ENCODE measurements around the gene CCNQ.

CCNQ gene

DNA sequence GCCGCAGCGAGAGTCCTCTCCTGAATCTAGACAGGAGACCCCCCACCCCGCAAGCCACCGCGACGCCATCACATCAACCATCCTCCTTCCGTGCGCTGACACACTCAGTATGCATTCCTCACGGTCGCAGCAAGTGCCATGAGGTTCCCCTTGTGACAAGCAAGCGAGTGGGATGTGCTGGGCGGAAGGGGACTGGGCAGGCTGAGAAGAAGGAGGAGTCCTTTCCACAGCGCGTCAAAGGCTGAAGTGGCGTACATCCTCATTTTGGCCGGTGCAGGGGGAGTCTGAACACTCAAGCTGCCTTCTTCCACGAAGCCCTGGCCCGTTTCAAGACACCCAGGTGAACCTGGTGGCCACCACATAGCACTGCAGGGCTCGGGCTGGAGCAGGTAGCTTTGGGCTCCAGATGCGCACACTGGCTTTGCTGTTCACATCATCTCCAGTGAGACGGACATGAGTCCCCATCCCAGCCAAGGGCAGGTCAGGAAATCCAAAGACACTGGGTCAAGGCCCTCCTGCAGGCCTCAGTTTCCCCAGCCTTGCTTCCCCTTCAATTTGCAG lies 30.4 kb downstream of the CCNQ start:
- DNase-seq = no peak

DNA sequence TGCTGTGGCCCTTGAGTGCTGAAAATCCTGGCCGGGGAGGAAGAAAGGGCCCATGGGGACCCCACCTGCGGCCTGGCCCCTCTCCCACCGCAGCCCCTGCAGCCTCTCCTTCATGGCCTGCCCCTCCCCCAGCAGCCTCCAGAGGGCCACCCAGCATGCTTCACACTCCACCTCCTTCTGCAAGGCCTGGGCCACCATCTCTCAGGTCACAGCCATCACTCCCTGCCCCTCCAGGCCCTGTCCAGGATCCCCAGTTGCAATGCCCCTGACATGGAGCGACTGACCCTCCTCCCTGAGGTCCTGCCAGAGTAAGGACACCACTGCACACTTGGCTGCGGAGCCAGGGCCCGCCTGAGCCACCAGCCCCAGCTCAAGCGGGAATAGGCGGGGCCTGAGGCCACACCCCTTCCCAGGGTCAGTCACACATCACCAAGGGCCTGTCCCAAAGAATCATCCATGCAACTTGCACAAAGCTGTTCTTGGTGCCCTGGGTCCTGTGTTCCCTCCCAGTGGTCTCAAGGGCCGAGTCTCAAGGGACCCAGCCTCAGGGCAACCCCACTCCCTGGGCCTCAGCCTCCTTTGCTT lies 32.9 kb downstream of the CCNQ start:
- DNase-seq = no peak

DNA sequence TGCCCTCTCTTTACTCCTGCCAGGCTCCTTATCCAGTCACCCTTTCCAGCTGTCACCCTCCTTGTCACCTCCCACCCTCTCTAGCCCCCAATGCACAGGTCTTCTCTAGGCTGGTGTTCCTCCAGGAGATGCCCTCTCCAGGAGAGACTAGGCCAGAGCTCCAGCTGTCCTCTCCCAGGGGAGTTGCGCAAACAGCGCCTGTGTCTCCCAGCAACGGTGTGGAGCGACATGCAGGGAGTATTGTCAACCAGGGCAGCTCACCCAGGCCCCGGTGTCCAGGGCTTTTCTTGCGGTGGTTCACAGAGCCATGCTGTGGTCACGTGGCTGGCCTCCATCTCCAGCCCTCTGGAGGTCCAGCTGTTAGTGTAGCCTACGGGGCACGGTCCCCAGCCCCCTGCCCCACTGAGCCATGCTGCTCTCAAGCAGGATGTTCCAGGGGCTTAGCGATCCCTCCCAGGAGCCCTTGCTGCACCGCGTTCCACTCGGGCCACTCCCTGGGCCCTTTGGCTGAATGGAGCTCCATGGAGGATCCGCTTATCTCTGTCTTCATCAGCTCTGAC lies 34.8 kb downstream of the CCNQ start:
- no peak for DNase-seq

DNA sequence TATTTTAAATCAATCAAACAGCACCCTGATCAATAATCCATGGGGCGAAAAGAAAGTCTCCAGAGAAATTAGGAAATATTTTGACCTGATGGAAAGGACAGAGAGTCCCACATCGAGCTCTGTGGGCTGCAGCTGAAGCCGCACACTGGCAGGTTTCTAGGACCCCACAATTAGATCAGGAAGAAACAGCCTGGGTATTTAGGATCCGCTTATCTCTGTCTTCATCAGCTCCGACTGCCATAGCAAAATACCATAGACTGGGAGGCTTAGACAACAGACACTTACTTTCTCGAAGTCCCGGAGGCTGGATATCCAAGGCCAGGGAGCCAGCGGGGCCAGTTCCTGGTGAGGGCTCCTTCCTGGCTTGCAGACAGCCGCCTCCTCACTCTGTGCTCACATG lies 36.4 kb downstream of the CCNQ start:
- DNase-seq = no peak

DNA sequence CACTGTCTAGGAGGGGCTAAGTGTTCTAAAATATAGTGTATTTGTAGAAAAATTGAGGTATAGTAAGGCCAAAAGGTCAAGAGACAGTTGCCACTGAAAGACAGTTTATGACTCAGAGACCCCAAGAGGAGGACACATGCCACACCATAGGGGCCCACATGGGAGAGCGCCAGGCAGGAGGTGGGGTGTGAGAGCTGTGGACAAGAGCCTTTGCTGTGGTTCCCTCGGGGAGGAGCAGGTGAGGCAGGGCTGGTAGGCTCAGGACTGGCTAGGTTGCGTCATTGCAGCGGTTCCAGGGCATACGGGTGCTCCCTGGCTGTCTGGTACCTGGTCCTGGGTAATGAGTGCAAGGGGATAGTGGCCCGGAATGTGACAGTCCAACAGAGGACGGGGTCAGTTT lies 37.6 kb downstream of the CCNQ start:
- no peak for DNase-seq

DNA sequence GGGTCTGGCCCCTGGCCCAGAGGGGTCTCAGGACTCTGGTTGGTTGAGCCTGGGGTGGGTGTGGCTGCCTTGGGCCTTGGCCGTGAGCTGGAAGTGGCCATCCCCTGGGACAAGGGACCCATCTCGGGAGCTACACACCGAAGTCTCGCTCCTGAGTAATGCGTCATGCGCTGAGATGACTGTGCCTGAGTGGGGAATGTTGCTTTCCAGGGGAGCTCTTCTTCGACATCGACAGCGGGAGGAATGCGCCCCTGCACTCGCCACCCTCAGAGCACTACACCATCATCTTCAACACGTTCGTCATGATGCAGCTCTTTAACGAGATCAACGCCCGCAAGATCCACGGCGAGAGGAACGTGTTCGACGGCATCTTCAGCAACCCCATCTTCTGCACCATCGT lies 38.5 kb downstream of the CCNQ start:
- DNase-seq = no peak

DNA sequence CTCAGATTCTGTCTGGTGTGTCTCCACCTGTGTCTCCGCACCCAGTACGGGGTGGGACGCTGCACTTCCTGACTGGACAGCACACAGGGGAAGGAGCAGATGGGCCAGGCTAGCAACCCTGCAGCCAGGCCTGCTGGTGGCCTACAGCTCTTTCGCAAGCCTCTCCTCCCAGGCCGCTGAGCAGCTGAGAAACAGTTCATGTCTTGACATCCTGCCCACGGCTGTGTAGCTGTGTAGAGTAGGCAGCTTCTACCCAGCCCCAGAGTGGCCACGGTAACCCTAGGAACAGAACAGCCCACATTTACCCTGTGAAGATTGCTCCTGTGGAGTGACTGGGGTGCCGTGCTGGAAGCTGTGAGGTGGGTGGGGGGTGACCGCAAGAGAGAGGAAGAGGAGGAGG lies 38.9 kb downstream of the CCNQ start:
- DNase-seq = no peak

DNA sequence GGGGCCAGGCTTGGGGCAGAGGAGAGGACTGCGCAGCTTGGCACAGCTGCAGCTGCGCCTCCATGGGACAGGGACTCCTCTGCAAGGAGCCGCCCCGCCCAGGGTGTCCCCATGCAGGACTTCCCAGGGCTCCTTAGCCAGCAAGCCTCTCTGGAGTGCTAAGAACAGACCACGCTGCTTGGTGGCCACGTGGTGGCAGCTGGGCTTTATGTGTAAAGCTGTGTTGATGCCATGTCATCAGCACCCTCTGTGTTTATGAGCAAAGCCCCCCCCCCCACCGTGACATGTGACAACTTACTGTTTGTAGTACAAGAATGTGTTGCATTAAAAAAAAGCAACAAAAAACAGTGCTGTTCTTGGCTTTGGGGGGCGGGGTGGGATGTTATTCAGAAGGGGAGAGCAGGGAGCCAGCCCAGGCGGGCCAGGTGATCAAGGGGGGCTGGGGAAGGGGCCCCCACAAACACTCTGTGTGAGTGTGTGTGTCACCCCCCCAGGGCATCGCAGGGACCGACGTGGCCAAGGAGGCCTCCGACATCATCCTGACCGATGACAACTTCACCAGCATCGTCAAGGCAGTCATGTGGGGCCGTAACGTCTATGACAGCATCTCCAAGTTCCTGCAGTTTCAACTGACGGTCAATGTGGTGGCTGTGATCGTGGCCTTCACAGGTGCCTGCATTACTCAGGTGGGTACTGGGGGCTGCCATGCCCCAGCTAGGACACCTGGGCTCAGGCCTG lies 41.2 kb downstream of the CCNQ start:
- no peak for DNase-seq

DNA sequence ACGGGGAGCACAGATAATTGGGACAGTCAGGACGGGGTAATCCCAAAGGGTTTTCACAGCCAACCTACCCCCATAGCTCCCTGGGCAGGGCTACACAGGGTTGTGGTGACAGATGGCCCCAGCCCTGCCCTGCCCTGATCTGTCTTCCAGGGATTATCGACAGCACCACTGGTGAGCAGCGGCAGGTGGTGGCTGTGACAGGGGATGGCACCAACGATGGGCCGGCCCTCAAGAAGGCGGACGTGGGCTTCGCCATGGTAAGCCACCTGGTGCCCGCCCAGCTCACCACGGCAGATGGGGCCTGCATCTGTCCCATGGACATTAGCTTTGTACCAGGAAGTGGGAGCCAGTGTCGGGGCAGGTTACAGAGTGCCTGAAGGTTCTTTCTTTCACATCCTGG lies 42.2 kb downstream of the CCNQ start:
- DNase-seq = no peak

DNA sequence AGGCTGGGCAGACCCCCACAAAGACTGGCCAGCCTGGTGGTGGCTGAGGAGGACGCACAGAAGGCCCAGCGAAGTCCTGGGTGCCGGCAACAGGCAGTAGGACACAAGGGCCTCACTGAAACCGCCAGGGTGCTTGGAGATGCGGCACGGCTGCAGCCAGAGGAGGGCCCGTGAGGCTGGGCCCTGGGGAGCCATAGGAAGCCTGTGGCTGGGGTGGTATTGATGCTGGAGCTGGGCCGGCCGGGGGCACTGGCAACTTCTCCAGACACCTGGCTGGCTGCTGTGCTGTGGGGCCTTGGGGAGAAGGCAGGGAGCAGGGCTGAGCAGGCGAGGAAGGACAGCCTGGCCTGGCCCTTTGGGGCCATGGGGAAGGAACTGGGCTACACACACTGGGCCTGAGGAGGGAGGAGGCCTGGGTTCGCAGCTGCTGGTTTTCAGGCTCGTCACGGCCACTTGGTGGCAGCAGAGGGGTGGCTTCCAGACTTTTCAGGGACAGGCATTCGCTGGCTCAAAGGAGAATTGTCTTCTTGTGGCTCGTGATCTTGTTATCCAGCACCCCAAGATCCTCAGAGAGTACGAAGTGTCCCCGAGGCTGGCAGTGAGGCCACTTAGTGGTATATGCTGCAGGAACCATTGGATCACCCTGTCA lies 44.3 kb downstream of the CCNQ start:
- peak; percentile 62 for DNase-seq

DNA sequence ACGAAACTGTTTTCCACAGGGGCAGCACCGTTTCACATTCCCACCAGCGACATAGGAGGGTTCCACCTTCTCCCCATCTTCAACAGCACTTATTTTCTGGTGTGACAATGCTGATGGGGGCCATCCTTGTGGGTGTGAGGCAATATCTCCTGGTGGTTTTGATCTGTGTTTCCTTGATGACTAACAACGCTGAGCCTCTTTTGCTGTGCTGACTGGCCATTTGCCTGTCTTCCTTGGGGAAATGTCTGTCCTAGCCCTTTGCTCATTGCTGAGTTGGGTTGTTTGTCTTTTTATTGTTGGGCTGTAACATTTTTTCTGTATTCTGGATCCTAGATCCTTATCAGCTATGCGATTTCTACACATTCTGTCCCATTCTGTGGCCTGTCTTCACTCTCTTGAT lies 47.8 kb downstream of the CCNQ start:
- DNase-seq = no peak

DNA sequence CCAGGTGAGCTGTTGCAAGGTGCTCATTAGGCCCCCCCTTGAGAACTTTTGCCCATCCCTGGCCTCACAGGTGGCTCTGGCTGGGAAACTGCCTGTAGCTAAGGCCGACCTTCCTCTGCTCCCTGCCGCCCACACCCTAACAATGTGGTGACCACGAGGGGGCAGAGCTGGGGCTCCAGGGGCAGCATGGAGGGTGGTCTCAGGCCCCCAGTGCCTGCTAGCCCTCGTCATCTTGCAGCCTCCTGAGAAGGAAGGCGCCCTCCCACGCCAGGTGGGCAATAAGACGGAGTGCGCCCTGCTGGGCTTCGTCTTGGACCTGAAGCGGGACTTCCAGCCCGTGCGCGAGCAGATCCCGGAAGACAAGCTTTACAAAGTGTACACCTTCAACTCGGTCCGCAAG lies 49.1 kb downstream of the CCNQ start:
- no peak for DNase-seq

DNA sequence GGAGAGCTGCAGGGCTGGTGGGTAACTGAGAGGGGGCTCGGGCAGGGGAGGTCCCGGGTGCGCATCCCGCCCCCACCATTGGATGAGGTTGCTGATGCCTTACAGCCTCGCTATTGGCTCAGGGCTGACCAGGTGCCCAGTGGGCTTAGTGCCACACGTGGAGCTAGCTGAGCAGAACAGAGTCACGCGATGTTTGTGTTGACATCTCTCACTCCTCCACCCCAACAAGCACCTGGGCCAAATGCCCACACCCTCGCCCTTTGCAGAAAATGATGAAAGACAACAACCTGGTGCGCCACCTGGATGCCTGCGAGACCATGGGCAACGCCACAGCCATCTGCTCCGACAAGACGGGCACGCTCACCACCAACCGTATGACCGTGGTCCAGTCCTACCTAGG lies 49.7 kb downstream of the CCNQ start:
- no peak for DNase-seq

DNA sequence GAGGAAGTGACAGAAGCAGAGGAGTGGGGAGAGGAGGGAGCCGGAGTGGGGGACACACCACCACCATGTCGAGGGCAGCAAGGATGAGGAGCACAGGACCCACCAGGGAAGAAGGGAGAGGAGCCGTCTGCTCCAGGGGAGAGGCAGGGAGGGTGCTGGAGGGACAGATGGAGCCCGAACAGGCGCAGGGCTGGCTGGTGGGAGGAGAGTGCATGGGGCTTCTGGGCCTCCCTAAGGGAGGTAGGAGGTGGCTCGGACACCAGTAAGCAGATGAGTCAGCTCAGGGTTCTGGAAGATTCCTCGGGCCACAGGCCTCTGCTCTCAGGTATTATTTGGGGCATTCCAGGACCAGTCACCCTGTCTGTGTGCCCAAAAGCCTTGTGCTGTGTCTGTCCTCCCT lies 51.7 kb downstream of the CCNQ start:
- DNase-seq = no peak

DNA sequence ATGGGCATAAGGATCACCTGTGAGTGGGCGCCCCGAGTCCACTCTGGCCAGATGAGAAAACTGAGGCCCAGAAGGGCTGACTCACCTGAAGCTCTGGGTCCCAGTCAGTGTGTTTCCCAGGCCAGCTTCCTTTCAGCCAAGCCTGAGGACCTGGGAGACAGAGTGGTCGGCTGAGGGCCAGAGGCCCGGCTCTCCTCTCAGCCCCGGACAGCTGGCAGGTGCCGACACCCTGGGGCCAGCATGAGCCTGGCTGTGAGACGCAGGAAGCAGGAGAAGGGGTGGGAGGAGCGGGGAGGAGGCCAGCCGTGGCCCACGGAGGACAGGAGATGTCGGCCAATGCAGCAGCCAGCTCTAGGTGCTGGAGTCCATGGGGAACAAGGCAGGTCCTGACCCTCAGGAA lies 52.6 kb downstream of the CCNQ start:
- DNase-seq = no peak

DNA sequence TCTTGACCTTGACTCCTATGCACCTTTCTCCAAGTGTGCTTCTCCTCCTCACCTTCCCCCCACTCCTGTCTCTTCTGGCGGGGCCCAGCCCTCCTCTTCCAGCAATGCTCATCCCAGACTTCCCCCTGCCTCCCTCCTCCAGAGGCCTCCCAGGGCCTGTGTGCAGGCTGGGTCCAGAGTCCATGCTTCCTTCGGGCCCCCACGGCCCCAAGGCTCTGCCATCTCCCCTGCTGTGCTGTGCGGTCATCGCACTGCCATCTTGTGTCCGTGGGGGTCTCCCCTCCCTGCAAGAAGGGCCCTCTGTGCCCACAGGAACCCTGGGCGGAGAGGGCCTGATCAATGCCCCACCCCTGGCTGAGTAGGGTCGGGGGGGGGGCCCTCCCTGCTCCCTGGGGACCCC lies 54.2 kb downstream of the CCNQ start:
- DNase-seq = no peak

DNA sequence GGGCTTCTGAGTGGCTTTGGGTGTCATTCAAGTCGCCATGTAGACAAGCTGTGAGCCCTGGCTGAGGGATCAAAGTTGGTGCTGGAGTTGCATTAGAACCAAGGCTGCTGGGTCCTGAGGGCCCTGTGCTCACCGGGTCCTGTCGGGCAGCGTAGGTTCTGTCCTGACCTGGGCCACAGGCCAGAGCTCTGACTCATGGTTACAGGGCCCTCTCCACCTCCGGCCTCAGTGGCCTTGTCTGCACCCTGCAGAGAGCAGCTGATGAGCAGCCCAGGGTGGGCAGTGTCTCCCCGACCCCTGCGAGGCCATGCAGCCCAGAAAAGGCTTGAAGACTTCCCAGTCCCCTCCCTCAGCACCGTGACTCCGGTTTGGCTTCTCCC lies 59.0 kb downstream of the CCNQ start:
- no peak for DNase-seq

DNA sequence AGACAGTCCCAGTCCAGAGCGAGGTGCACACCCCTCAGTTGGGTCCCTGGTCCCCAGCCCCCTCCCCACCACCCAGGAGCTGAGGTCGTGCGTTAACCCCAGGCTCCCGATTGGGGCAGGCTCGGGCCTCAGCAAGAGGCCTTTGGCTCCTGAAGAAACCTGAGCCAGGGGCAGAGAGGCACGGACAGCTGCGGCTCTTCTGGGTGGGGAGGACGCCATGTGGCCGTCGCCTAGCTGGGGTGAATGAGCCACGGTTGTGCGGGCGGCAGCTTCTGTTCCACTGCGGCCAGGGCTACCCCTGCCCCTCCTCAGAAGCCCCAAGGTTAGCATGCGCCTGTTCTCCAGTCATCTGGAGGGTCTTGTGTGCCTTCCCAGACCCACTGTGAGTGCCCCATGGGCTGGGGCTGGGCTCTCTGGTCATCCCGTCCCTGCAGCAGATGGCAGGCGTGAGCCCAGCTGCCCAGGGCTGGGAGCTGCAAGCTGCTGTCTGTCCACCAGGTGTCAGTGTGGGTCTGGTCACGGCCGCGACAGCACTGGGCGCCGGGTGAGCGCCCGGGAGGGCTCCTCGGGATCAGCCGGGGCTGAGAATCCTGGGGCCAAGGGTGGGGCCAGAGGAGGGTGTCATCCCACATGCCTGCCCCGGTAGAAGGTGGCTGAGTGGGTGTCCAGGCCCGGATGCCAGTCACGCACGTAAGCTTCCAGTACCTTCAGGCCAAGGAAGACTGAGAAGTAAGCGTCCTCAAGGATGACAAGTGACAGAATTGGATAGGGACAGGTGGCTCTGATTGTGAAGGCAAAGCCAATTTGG lies 59.6 kb downstream of the CCNQ start:
- DNase-seq = peak; percentile 56

DNA sequence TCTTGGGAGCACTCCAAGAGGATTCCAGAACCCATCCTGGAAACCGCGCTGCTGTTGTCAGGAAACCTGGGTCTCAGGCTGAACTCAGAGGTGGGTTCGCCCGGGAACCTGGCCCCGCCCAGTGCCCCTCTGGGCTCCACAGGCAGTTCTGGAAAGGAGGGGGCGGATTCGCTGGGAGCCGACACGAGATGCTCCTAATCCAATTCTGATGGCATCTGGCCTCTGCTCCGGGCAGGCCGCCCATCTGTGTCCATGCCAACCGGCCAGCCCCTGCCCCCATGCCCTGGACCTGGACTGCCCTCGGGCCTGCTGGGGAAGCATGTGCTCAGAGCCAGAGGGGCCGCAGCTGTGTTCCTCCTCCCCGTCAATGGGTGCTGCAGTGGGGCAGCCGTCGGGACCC lies 60.5 kb downstream of the CCNQ start:
- DNase-seq = no peak
